HG03432 (cell line): ENCODE data around the gene CCDC178.
"Not testable (repeated sequence)": the region's sequence is repeated elsewhere in the genome, so short reads cannot be mapped to it uniquely, and the experiment has no call there.

ENCODE experiments used
- ATAC-seq: cut with Tn5 transposase; IDR thresholded peaks from one replicate; pipeline ENCODE4 v1.9.1; 2021; ENCODE audit warnings: mild to moderate bottlenecking, moderate library complexity; ENCODE audit not compliant: unreplicated experiment

The CCDC178 gene

DNA sequence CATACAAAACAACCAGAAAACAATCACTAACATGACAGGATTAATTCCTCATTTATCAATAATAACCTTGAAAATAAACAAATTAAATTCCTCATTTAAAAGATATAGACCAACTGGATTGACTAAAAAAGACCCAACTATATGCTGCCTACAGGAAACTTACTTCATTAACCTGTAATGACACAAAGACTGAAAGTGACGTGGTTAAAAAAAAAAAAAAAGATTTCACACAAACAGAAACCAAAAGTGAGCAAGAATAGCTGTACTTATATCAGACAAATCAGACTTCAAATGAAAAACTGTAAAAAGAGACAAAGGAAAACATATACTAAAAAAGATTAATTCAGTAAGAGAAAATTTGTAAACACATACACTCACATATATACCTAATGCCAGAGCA, 201.2 kb downstream of the CCDC178 start:
- ATAC-seq = peak; percentile 69

DNA sequence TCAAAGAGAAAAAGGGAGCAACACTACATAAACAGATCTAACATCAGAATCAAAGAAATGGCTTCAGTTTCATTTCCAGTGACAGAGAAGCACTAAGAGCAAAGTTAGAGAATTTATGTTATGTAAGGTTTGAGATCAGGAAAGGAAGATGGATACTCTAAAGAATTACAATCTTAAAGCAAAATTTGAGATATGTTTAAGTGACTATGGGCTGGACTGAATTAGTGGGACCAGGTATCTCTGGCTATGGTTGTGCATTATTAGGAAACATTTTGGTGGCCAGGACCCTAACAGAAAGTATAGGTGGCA, 208.2 kb downstream of the CCDC178 start:
- no peak for ATAC-seq

DNA sequence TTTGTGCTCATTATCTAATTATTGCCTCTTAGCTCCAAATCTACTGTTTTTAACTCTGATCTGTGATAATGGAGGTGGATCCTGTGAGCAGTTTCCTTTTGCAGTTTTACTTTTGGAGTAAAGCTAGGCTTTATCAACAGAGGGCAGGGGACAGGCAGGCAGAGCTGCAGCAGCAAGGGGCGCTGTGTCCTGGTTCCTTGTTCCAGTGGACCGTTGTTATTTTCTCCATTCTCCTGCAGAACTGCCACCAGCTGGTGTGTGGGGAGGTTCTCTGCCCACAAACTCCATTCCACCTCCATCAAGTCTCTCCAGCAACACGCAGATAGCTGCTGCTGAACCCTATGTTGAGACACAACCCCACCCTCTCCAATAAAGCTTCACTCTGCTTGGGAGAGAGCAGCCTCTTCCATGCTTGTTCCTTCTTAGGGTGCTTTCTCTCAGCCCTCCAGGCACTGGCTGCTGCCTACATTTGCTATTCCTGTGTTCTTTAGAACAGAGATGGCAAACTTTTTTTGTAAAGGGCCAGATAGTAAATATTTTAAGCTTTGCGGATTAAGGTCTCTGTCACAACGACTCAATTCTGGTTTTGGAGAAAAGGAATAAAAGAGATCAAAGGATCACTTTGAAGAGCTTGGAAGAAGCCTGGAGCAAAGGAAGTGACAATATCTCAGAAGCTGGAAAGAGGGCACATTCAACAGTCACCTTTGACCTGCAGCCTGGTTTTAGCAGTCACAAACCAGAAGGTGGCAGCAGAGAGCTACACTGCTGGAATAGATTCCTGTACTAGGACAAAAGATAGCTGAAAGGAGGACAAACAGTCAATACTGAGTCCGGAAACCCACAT, 208.8 kb downstream of the CCDC178 start:
- ATAC-seq = peak; percentile 97

DNA sequence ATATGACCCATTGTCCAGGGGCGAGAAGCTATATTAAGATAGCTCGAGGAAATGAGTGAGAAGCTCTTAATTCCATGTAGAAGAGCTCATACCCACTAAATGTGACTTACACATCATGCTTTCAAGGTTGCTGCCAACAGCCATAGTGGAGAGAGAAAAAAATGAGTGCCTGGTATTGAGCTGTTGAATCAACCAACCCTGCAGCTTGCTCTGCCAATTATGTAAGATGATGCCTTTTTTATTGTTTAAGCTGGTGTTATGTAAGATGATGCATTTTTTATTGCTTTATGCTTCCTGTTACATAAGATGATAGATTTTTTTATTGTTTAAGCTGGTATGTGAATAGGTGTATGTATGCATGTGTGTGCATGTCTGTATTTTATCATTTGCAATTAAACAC, 228.2 kb downstream of the CCDC178 start:
- no peak for ATAC-seq

DNA sequence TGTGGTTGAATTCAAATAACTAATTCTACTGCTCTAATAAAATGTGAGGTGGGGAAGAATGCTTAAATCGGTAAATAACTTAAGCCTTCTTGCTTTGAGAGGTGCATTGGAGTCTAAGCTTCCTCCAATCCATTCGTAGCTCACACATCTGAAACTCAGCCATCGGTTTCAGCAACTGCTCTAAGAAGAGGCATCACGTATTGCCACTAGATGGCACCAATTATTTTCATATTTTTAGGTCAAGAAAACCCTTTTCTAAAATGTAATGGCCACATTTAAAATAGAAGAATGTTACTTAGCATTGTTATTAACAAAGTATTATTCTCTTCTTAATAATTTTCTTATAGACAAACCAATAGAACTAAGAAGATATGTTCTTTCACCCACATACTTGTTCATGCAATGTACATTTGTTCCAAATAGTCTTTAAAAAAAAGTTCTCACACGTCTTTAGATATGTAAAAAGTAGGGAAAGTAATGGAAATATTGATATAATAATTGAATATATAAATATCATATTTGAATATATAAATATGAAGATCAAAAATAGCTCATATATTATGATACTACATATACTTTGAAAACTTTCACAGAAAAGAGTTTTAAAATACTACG, 229.8 kb downstream of the CCDC178 start:
- ATAC-seq = no peak

DNA sequence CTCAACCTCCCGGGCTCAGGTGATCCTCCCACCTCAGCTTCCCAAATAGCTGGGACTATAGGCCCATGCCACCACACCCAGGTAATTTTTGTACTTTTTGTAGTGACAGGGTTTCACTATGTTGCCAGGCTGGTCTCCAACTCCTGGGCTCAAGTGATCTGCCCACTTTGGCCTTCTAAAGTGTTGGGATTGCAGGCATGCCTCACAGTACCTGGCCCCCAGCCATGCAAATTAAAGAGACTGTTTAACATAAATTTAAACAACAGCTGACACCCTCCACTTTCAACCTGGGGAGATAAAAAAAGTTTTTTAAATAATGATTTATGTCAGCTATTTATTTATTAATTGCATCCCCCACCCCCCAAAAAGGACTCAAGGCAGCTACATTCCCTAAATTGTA, 234.7 kb downstream of the CCDC178 start:
- ATAC-seq = no peak

DNA sequence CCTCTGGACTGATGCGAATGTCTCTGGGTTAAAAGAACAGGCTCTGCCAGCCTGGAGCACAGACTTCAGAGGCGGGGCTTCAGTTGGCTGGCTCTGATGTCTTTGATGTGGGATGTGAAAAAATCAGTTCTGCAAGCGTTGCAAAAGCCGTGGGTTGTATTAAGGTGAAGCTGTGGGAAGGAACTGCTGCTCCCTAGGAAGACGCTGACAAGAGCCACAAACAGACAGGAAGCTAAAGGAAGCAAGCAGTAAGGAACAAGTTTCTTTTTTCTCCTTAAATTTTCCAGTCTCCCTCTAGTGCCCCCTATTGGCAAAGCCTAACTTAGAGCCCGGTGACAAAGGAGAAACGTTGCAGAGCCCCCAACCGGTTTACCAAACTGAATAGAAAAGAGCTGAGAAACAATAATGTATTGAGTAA, 239.0 kb downstream of the CCDC178 start:
- no peak for ATAC-seq

DNA sequence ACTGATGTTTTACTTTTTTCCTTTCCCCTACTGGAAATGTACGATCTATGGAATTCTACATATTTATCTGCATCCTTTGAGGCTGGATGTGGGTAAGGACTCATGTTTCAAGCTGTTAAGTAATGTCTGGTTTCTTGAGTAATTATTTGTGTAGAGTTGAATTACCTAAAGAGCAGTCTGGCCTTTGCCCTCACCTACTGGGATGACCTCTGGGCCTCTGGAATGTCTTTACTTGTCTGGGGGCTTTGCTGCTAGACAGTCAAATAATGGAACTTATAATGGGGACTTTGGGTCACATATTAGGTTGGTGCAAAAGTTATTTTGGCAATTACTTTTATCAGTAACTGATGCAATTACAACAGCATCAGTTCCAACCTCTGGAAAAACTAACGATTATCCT, 244.7 kb downstream of the CCDC178 start:
- ATAC-seq = no peak

DNA sequence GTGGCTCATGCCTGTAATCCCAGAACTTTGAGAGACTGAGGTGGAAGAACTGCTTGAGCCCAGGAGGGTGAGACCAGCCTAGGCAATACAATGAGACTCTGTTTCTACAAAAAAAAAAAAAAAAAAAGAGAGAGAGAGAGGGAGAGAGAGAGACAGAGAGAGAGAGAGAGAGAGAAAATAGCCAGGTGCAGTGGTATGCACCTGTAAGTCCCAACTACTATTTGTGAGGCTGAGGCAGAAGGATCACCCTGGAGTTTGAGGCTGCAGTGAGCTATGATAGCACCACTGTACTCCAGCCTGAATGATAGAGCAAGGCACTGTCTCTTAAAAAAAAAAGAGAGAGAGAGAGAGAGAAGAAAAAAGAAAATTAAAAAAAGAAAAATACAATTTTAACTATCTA, 245.7 kb downstream of the CCDC178 start:
- no peak for ATAC-seq

DNA sequence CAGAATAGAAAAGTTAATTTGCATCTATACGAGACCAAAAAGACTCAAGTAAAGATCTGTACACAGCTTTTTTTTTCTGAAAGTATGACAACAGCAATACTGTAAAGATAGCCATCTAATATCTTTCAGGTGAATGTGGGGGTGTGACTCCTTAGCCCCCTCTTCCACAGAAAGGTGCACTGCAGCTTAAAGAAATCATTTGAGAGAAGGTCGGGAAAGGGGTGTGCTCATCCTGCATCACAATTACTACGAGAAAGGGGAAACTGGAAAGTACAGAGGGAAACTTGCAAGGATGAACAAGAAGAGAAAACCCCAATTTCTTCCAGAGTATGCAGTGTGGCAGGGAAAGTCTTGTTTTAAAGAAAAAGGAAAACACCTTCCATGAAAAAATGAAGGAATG, 255.6 kb downstream of the CCDC178 start:
- ATAC-seq = no peak

DNA sequence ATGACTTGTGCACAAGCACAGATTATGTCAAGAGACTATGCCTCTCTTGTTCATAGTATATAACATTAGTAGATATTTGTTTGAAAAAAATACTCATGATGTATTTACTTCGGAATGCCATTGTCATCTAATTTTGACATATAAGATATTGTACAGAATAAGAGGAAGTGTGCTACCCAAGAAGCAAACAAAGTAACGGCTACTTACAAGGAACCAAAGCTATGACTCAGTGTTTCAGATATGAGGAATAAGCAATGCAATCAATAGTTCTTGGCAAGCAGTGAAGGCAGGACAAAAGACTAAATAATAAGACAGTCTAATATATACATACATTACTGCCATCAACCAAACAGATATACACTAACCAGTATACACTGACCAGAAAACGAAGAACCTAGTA, 256.3 kb downstream of the CCDC178 start:
- no peak for ATAC-seq

DNA sequence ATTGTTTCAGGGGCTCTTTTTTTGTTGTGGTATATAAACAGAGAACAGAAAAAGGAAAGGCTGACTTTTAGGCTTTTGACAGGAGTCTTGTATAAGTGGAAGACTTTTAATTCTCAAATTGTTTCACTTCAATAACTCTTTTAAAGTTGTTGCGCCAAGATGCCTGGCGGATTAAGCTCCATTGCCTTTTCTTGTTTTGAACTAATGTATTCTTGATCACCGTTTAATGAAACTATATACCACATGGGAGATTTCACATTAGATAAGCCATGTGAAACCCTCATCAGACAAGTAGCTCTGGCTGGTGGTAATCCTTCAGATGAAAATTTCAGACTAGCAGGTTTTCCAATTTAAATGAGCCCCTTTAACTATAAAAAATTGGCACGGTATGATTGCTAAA, 257.4 kb downstream of the CCDC178 start:
- ATAC-seq = no peak

DNA sequence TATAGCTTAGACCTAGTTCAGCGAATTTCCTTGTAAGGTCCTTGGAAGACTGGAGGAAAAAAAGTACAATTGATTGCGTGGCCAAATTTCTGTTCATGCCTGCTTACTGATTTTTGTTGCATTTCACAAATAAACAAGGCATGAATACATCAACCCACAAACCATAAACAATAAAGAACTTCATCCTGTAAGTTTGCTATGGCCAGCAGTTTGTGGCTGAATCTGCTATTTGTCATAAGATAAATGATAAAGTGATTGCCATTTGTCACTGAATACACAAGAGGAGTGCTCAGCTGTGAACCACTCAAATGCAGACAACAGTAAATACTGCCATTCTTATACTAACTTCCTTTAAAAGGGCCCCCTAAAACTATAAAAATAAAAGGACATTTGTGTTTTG, 259.5 kb downstream of the CCDC178 start:
- no peak for ATAC-seq

DNA sequence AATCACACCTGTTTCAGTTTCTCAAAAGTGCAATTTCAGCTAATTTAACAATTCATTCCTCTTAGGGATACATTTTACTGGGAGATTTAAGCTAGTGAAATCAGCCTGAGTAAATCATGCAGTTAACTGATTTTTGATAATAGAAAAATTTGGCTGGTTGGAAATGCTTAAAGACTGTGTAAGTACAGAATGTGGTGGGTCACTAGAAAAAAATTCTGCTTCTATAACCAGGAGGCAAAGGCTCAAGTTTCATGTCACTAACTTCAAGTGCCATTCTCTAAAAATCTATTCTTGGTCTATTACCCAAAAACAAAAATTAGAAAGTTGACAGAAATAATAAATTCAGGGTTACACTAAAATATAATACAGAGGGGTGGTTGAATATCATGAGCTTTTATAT, 271.3 kb downstream of the CCDC178 start:
- no peak for ATAC-seq

DNA sequence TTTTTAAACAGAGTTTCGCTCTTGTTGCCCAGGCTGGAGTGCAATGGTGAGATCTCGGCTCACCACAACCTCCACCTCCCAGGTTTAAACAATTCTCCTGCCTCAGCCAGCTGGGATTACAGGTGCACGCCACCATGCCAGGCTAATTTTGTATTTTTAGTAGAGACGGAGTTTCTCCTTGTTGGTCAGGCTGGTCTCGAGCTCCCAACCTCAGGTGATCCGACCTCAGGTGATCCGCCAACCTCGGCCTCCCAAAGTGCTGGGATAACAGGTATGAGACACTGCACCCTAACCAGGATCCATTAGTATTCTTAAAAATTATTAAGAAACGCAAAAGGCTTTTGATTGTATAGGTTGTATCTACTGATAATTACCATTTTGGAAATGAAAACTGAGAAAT, 276.4 kb downstream of the CCDC178 start:
- not testable (repeated sequence) for ATAC-seq

DNA sequence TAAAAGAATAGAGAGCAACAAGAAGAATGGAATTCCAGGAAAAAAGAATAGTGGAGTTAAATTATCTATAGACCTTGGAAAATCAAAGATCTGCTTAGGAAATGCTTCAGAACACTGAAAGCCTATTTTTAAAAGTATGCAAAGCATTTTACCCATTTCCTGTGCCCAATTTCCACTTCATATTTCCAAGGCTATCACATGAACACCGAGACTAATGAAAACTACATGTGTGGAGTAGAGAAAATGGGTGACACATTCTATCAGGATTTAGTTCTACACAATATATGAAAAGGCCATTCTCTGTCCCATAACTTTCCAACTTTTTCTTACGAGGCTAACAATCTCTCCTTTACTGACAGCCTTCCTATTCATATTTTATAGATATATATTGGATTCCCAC, 279.4 kb downstream of the CCDC178 start:
- ATAC-seq = no peak

DNA sequence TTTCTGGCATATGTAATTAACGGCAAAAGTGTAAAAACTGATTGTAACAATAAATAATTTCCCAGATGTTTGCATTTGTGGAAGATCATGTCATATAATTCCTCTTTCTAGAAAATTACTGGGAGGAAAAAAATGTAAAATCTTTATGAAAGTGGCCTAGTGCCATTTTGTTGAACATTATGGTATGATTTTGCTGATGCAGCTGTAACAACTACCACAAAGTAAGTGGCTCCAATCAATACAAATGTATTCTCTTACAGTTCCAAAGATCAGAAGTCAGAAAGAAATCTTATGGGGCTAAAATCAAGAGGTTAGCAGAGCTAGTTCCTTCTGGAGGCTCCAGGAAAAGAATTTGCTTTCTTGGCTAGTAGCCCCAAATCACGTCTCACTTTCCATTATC, 281.4 kb downstream of the CCDC178 start:
- no peak for ATAC-seq

DNA sequence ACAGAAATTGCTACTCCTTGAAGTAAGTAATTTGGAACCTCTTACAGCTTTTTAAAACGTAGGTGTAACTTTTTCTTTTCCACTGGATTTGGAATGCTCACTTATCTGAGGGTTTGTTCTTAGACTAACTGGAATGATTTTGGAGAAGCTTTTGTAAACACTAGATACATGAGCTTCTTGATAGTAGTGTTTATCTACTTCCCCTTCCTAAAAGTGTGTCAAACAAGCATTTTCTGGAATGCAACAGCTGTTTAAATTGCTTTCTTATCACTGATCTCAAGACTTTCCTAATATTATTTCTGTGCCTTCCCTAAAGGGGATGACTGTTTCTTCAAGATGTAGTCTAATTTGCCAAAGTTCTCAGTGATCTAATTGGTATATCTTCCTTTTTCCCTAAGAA, 282.6 kb downstream of the CCDC178 start:
- no peak for ATAC-seq

DNA sequence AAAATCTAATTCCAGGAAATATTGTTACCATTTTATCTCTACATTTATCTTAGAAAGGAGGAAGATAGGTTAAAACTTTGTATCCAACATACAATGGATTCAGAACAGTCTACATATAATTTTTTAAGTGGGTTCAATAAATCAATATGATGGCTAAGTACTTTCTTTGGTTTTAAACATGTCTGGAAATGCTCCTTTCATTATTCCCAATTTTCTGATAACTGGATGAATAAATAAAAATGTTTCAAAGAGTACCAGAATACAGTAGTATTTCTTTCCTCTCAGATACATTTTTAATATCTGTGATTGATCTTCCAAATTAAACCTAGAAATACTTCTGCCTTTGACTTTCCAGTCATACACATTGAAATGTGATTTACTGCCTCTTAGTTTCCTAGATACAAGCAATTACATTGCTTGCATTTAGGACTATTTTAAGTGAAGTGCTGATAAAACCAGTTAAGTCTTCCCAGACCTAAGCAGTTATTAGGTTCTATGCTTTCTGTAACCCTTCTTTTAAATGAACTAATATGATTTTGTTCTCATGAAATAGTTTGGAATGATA, 283.5 kb downstream of the CCDC178 start:
- ATAC-seq = no peak

DNA sequence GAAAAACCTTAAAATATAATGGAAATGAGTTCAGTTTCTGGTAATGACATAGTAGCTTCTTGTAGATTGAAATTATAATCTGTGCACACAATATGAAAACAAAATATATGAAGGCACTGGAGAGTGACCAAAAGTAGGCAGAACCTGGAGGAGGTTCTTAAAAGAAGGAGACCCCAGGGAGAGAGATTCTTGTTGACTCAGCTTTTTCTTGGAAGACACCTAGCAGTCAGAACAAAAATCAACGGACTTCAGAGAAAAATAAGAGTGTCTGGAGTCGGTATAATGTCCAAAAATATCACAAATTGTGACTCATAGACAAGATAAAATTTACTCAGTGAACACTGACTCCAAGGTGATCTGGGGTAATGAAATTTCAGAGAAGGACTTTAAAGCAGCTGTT, 286.5 kb downstream of the CCDC178 start:
- no peak for ATAC-seq

DNA sequence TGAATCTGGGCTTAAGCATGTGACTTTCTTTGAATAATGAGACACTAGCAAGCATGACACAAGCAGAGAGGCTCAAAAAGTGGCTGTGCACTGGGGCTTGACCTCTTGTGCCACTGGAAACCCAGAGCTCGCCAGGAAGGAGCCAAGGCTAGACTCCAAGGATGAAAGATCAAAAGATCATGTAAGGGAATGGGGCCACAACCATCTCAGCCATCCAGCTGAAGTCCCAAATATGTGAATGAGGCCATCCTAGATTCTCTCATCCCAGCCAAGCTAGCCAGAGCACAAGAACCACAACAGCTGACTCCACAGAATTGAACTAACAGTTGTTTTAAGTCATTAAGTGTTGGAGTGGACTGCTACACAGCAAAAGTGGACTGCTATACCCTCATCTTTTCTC, 288.1 kb downstream of the CCDC178 start:
- ATAC-seq = no peak

DNA sequence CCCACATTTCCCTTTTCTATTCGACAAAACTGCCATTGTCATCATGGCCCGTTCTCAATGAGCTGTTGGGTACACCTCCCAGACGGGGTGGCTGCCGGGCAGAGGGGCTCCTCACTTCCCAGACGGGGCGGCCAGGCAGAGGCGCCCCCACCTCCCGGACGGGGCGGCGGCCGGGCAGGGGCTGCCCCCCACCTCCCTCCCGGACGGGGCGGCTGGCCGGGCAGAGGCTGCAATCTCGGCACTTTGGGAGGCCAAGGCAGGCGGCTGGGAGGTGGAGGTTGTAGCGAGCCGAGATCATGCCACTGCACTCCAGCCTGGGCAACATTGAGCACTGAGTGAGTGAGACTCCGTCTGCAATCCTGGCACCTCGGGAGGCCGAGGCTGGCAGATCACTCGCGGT, 292.7 kb downstream of the CCDC178 start:
- ATAC-seq = not testable (repeated sequence)

DNA sequence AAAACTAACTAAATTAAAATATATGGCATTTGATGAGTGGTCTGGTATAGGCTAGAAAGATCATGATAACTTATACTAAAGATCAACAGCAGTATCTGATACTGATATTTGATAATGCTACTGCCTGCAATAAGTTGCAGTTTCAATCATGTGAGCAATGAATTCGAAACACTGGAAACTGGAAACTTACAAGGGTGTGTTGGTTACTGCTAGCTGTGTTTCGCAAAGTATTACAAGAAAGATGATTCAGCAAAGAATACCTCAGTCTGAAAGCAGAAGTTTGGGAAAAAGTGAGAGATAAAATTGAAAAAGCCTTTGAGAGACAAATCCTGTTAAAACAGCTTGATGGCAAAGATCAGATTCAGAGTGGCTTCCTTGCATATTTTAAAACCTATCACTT, 294.5 kb downstream of the CCDC178 start:
- ATAC-seq = no peak
